CD4-positive, alpha-beta T cell treated with Interleukin-10 for 1 hour (primary cell): ENCODE measurements around the gene CENPL.

ENCODE experiments used
- DNase-seq: peaks from one replicate; pipeline ENCODE4 v3.0.0-alpha.2; 2020

Gene CENPL

GRCh38 chr1:173753830-173754229, 70.9 kb downstream of the CENPL start:
- DNase-seq, result no peak
